ENCODE measurements around the gene FRG2B.
"Not testable (repeated sequence)": the region's sequence is repeated elsewhere in the genome, so short reads cannot be mapped to it uniquely, and the experiment has no call there.

Gene FRG2B

DNA sequence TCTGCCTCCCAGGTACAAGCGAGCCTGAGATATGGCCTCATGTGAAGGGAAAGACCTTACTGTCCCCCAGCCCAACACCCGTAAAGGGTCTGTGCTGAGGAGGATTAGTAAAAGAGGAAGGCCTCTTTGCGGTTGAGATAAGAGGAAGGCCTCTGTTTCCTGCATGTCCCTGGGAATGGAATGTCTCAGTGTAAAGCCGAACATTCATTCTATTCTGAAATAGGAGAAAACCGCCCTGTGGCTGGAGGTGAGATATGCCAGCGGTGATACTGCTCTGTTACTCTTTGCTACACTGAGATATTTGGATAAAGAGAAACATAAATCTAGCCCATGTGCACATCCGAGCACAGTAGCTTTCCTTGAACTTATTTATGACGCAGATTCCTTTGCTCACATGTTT is 26.7 kb downstream of the FRG2B start:
- not testable (repeated sequence) for DNase-seq (ENCODE audit: low read depth in 2 of 2)

- DNase-seq (ENCODE audit: low read depth in 2 of 2), result no peak
Observed at GRCh38 chr10:133592716-133593115, 33.9 kb downstream of the FRG2B start.

DNA sequence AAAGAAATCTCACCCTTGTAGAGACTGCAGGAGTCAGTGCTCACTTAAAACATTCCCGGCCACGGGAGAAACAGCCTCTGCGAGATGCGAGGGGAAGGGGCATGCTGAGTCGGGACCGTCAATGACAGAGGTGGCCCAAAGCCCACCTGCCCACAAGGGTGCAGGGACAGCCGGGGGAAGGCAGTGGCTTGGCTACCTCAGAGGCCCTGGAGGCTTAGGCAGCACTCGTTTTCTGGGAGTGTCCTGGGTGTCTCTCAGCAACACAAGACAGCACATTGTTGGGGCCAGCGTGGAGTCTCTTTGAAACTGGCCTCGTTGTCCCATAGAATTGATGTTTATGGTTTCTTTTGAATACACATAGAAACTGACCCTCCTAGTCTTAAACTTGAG is 35.6 kb downstream of the FRG2B start:
- DNase-seq (ENCODE audit: low read depth in 2 of 2), result no peak

DNA sequence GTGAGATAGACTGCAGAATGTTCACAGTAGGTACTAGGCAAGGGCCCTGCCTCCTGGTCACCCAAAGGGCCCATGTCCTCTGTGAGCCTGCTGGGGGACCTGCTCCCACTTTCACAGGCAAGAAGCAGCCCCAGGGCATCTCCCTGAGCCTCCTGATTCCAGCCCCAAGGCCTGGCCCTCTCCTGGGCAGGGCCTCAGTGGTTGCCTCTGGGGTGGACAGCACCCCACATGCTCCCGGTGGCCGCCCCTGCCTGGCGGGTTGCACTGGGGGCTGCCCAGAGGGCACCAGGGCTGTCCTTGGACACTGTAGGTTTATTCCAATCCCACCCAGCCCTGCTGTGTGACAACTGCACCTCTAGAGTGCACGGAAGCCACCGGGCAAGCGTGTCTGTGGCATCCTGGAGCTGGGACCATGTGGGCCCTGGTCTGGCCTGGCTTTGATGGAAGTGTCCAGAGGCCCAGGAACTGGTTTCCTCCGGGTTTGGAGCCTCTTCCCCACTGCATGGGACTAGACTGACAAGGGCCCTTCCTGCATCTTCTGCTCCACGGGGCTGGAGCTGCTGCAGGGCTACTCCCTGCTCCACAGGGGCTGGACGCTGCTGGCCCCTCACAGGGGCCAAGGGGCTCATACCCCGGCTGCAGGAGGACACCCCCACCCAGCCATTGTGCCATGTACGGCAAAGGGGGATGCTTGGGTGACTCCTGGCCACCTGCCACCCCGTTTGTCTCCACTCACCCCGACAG is 36.2 kb downstream of the FRG2B start:
- no peak for DNase-seq (ENCODE audit: low read depth in 2 of 2)

- not testable (repeated sequence) for DNase-seq (ENCODE audit: low read depth in 2 of 2)
Observed at GRCh38 chr10:133577037-133577436, 49.6 kb downstream of the FRG2B start.
